ENCODE results near the gene DIP2A.

Gene DIP2A

DNA sequence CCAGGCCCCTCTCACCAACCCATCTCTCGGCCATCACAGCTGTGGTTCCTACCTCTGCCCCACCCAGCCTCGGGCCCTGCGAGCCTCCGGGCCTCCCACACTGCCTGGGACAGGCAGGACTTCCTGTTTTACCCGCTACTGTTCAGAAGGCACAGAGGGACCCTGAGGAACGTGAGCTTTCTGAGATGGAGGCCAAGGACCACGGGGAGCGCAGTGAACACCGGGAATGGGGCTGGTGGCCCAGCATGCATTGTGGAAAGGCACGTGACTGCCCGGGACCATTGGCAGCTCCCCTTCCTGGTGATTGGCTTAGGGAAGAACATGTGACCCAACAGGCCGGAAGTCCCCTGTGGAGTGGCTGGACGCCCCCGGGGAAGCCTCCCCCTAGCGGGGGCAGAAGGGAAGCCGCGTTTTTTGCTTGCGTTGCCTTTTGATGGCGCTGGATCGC, 139.2 kb downstream of the DIP2A start:
- DNase-seq (ENCODE audit: low read depth) = no peak

DNA sequence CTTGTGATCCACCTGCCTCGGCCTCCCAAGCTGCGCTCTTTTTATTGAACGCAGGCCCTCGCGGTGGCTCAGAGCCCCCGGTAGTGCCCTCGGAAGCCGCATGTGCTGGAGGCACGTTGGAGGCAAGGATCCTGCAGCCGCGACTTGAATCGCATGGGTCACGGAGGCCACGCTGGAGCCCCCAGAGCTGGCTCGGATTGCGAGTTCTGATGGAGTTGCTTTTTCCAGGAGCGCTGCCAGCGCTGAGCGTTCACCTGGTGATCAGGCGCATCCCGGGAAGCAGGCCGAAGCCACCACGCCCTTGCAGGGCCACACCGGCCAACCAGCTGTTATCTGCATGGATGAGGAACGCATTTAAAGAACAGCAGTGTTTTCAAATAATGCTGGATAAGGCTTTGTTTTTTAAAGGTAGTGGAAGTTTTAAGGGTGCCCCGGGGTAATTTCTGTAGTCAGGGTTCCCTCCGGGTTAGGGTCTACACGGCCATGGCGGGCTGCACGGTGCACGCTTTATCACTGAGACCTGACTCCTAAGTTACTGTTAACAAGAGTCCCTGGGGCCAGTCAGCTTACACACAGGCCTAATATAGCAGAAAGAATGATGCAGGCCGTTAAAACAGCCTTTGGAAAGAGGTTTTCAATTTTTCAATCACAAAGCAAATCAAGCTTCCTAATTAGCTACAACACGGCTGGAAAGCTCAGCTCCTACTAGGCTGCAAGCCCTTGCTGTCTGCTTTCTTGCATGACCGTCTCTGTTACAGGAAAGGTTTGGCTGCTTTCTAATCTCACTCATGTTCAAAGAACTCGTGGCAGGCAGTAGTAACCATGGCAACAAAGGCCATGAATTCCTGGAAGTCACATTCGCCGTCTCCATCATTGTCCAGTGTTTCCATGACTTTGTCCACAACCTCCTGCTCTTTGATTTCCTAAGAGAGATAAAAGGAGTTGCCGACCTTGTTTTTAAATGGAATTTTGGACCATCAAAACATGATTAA, 140.2 kb downstream of the DIP2A start:
- DNase-seq (ENCODE audit: low read depth) = no peak

DNA sequence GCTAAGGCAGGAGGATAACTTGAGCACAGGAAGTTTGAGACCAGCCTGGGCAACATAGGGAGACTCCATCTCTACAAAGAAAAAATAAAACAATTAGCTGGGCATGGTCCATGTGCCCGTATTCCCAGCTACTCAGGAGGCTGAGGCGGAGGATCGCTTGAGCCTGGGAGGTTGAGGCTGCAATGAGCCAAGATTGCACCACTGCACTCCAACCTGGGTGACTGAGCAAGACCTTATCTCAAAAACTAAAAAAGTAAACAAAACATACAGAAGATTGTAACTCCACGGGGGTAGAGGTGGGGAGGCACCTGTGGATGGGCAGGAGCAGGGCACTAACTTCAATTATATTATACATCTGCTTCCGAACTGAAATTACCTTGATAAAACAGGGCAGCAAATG, 141.6 kb downstream of the DIP2A start:
- no peak for DNase-seq (ENCODE audit: low read depth)

DNA sequence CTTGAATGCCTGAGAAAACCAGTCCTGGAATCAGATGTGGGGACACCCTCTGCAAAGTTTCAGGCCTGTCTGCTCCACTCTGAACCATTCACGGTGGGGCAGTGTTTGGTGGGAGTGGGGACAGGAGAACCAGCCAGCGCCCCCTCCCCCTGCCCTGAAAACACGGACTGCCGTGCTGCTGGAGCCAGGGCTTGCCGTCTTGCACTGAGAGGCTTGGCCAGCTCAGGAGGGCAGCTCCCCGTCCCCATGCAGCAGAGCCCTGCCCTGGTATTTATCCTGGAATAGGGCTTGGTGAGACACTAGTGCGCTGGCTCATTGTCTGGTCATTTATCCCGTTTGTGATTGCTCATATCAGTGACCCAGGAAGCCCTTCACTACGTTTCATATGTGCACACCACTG, 142.3 kb downstream of the DIP2A start:
- DNase-seq (ENCODE audit: low read depth) = no peak

DNA sequence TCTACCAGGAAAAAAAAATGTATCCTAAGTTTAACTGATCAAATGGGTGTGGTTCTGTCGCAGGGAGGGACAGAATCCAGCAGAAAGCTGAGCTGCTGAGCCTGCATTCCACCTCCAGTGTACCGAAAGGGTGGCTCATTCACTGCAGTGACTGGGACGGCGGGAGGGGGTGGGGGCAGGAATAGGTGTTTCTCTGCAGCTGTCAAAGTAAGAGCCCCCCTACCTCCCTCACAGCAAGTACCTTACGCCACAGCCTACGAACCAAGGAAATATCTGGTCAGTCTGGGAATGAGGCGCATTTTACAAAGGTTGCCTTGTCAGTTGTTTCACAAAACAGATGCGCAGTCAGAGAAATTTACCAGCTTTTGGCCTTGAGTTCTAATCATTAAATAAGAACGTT, 144.5 kb downstream of the DIP2A start:
- no peak for DNase-seq (ENCODE audit: low read depth)

DNA sequence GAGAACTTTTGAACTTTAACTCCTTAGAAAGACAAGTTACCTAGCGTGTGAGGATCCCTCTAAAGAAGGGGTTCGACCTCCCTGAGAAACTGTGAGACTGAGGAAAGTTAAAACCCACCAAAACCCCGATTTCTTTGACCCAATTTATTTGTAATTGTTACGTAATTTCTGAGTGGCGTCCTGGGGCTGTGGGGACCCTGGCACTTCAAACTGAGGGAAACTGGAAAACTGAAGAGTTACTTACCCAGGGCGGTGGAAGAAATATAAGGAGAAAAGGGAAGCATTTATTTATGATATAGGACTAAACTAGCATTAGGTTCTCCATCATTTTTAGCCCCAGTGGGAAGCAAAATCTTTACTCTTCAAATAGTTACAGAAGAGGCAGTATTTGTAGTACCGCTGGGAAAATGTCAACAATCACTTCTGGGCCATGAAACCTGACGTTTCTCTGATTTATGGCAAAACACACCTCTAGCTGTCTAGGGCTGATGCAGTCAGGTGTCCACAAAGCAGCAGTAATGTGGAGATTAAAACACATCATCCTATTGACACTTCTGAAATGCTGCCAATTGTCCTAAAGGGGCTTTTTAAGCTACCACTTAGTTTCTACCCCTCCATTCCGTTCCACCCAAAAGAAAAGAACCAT, 145.8 kb downstream of the DIP2A start:
- no peak for DNase-seq (ENCODE audit: low read depth)

DNA sequence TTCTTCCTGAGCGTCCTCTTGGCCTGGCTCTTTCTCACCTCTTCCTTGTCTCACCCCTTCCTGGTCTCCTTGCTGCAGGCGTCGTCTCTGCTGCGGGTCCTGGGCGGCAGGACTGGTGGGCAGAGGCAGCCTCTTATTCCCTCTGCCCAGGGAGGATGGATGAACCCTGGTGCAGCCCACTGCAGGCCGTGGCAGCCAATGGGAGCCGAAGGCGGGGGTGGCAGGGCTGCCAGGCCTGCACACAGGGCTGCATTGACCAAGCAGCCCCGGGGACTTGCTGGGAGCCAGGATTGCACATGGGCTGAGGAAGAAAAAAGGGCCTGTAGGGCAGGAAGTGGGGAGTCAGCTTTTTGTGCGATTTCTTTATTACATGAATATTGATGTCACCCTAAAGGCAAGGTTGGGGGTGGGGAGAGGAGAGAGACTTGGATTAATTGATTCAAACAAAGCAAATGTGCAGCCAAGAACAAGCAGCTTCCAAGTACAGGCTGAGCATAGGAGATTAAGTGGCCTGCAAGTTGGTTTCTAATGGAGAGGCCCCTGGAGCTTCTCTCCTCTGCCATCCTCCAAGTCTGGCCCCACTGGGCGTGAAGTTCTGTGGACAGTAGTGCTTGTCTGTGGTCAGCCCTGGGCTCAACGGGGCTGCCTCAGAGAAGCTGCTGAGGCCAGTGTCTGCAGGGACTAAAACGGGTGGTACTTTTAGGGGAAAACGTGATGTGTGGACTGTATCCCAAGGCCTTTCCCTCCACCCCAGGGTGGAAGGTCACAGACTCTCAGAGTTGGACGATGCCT, 146.5 kb downstream of the DIP2A start, which contains the start of gene S100B:
TSS of gene S100B (minus strand) at position 108 of the 792 bp plus-strand sequence. CDS start 2,667 bp downstream, outside the sequence.
- DNase-seq (ENCODE audit: low read depth) = no peak

DNA sequence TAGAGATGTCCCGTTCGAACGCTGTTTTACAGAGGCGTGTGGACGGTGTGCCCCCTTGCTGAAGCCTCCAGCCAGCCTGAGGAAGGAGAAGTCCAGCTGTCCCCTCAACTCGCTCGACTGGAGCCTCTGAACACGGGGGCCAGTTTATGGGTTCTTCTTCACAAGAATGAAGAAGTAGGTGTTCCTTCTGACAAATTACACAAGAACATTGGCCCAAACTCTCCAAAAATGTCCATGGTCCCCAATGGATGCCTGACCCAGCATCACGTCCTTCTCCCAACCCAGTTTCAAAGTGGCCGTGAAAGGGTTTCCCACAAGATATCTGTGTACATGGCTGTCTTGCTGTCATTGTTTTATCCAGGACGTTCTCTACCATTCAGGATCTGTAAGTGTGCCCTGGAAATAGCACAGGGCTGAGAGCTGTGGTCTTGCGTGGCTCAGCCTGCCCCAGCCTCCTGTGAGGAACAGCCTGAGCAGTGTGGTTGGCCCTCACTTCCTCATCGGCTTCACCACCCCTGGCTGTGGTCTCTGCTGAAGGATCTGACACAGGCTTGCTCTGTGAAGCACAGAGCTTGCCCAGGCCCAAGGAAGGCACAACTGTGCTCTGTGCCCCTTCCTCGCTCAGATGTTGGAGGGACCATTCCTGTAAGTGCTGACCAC, 147.2 kb downstream of the DIP2A start:
- DNase-seq (ENCODE audit: low read depth) = no peak

DNA sequence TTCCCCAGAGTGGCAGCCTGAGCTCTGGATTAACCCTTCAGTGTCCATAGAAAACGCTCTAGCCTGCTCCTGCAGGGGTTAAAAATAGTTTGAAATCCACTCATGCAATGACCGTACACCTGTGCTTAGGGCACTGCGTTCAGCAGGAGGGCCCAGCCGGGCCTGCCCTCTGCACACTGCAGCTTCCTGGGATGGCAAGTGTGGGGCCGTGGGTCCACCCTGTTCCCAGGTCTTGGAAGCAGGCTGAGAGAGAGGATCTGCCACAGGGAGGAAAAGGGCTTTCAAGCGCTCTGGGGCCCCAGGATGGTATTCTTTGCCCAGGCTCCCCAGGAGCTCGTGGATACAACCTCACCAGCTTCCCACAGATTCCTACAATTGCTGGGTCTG, 147.7 kb downstream of the DIP2A start:
- no peak for DNase-seq (ENCODE audit: low read depth)

DNA sequence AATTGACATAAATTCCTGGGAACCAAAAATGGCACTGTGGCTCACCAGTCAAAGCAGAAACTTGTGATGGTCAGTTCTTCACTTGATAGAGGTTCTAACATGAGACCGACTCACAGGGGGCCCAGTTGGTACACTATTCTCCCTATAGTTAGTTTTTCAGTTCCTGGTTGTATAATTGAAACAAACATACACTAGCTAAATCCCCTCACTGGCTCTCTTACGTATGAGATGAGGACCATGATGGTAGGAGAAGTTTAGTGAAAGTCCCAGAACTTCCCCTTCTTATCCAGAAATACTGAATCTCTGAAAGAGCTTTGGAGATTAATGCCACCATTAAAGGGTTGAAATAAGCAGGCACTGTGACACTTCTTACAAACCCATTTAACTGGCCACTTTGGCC, 148.9 kb downstream of the DIP2A start:
- DNase-seq (ENCODE audit: low read depth) = no peak

DNA sequence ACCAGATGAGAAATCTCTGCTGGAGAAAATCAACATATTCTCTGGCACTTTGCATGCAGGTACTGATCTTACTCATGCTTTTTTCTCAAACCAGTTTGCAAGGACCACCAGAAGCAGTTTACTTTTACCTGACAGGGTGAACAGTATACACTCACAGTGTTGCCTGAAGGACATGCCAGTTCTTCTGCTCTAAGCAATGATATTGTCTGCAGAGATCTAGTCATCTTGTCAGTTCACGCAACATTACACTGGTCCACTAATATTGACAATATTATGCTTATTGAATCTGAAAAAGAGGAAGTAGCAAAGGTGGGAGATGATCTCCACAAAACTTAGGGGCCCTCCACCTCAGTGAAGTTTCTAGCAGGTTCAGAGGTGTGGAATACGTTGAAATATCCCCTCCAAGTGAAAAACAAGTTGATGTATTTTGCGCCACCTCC, 150.0 kb downstream of the DIP2A start:
- no peak for DNase-seq (ENCODE audit: low read depth)

DNA sequence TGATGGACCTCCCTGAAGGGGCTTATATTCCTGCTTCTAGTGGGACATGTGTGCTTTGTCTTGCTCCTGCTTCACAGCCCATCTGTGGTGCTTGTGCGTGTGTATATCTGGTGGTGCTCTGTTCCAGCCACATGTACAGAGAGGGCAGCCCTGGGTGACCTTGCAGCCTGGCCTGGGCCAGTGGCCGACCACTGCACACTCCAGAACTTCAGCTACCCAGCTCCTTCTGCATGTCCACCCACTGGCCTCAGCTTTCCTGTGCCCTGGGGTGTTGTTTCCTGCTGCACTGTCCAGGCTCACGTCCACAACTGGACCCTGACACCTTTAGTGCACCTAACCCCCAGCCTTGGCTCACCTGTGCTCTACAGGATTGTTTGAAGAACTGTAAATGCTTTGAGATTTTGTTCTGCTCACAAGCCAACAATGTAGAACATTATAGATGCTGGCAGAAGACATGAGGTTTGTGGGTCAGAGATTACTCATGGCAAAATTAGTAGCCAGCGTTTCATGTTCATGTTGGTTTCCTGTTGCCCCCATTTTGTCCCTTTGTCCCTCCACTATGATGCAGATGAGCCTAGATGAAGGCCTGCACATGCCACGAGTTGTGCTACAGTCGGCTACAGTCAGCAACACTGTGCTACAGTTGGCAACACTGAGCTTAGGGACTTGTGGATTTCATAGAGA, 151.5 kb downstream of the DIP2A start:
- DNase-seq (ENCODE audit: low read depth) = no peak

DNA sequence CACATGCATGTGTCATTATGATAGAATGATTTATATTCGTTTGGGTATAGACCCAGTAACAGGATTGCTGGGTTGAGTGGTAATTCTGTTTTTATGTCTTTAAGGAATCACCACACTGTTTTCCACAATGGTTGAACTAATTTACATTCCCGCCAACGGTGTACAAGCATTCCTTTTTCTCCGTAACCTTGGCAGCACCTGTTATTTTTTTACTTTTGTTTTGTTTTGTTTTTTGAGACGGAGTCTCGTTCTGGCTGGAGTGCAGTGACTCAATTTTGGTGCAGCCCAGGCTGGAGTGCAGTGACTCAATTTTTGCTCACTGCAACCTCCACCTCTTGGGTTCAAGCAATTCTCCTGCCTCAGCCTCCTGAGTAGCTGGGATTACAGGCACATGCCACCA, 154.7 kb downstream of the DIP2A start:
- DNase-seq (ENCODE audit: low read depth) = no peak

DNA sequence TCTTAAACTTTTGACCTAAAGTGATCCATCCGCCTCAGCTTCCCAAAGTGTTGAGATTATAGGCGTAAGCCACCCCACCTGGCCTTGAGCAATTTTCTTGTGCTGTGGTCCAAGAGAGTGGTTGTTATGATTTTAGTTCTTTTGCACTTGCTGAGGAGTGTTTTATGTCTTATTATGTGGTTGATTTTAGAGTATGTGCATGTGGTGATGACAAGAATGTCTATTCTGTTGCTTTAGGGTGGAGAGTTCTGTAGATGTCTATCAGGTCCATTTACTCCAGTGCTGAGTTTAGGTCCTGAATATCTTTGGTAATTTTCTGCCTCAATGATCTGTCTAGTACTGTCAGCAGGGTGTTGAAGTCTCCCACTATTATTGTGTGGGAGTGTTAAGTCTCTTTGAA, 157.4 kb downstream of the DIP2A start:
- no peak for DNase-seq (ENCODE audit: low read depth)

DNA sequence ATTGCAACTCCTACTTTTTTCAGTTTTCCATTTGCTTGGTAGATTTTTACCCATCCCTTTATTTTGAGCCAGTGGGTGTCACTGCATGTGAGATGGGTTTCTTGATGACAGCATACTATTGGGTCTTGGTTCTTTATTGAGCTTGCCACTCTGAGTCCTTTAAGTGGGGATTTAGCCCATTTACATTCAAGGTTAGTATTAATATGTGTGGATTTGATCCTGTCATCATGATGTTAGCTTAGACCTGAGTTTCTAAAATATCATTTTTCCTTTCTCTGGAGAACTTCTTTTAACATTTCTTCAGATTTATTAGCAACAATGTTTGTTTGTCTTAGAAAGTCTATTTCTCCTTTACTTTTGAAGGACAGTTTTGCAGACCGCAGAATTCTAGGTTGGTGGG, 158.0 kb downstream of the DIP2A start:
- no peak for DNase-seq (ENCODE audit: low read depth)

DNA sequence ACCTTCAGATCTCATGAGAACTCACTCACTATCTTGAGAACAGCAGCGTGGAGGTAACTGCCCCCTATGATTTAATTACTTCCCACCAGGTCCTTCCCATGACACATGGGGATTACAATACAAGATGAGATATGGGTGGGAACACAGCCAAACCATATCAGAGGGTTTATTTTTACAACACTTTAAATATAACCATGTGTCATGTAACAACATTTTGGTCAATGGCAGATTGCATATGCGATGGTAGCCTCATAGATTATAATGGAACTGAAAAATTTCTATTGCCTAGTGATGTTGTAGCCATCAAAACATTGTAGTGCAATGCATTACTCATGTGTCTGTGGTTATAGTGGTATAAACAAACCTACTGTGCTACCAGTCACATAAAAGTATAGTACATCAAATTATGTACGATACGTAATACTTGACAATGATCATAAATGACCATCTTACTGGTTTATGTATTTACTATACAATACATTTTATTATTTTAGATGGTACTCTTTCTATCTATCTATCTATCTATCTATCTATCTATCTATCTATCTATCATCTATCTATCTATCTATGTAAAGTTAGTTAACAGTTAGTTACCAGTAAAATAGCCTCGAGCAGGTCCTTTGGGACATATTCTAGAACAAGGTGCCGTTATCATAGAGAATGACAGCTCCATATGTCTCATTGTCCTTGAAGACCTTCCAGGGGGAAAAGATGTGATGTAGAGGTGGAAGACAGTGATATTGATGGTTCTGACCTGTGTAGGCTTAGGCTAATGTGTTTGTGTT, 158.8 kb downstream of the DIP2A start:
- no peak for DNase-seq (ENCODE audit: low read depth)

DNA sequence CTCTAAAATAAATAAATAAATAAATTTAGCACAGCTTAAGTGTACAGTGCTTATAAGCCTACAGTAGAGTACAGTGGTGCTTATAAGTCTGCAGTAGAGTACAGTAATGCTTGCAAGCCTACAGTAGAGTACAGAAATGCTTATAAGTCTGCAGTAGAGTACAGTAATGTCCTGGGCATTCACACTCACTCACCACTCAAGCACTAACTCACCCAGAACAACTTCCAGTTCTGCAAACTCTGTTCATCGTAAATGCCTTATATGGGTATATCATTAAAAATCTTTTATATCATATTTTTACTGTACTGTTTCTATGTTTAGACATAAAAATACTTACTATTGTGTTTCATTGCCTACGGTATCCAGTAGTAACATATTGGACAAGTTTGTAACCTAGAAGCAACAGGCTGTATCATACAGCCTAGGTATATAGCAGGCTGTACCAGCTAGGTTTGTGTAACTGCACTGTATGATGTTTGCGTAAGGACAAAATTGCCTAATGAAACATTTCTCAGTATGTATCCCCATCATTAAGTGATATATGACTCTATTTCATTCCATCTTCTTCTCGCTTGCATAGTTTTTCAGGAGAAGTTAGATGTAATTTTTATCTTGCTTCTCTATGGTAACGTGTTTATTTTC, 160.2 kb downstream of the DIP2A start:
- no peak for DNase-seq (ENCODE audit: low read depth)
